Right atrium auricular region (tissue), 2 donors: Measurements from ENCODE around the gene DACT2. TPM values are rescaled to one million over a fixed set of nuclear protein-coding genes. Genes with fewer than 3 reads are reported as not detected.
"Not testable (repeated sequence)": the region's sequence is repeated elsewhere in the genome, so short reads cannot be mapped to it uniquely, and the experiment has no call there.

Experiments
- DNase-seq: peaks from one replicate; pipeline ENCODE4 v3.0.0-alpha.2; 2019; ENCODE audit warnings: low spot score
- H3K27ac ChIP-seq, 2 donors: fragments of 200-600 bp; sonication (generic); 1 replicate in 1 of 2; 2 replicates in 1 of 2; pipeline ENCODE4 v1.5.1; 2016 to 2019
- H3K27me3 ChIP-seq, 2 donors: fragments of 200-600 bp; sonication (generic); one replicate each; pipeline versions ENCODE4 v1.5.1 to v1.6.0; 2017 to 2019
- H3K36me3 ChIP-seq: fragments of 200-600 bp; sonication (generic); one replicate; pipeline ENCODE4 v1.5.1; 2016
- H3K4me1 ChIP-seq, 2 donors: fragments of 200-600 bp; sonication (generic); one replicate each; pipeline versions ENCODE4 v1.5.1 to v1.6.0; 2017 to 2019
- H3K4me3 ChIP-seq, 2 donors: fragments of 200-600 bp; sonication (generic); 1 replicate in 1 of 2; 2 replicates in 1 of 2; pipeline ENCODE4 v1.5.1; 2017 to 2019; ENCODE audit warnings: mild to moderate bottlenecking in 1 of 2, moderate library complexity in 1 of 2
- H3K9me3 ChIP-seq, 2 donors: fragments of 200-600 bp; sonication (generic); one replicate each; pipeline ENCODE4 v1.5.1; 2019
- total RNA-seq, 2 donors: library from RNA; depleted of rRNA; stranded (reverse); fragments of >200 nt; gene quantifications; one replicate each; pipeline ENCODE4 v1.1.0, GENCODE V29; 2016
- TF ChIP-seq, protein P1 (sequence below), 2 donors: fragments of 200-600 bp; sonication (generic); IDR thresholded peaks; one replicate each; pipeline ENCODE4 v1.5.1; 2019; ENCODE audit warnings: antibody characterized with exemption in 2 of 2

DACT2 gene
- total RNA-seq, 2 donors from 2014 or later, result 1.5 to 2.0 TPM

DNA sequence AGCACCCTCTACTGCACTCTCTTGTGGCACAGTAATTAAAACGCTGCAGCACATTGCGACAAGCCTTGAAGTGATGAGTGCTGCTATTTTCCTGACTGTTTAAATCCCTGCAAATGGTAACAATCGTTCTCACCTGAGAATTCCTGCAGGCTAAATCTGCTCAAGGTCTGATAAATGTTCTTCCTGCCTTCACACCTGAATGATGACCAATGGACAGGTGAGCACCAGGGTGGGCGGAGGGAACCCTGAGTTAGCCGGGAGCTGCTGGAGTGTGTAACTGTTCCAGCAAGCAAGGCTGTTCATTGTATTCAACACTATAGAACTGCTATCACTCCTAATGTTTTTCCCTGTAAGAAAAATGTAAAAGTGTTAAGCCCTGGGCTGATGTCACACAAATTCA, 4.0 kb downstream of the DACT2 start:
- H3K27me3 ChIP-seq, result no peaks in the 10 kb centered on the region
- H3K4me3 ChIP-seq, result no peak overlapping the region
- no peaks in the 10 kb centered on the region for H3K4me1 ChIP-seq
- no peaks in the 10 kb centered on the region for H3K36me3 ChIP-seq
- H3K9me3 ChIP-seq, result no peaks in the 10 kb centered on the region
- H3K27ac ChIP-seq, result peak overlapping the region in 1 of 2 donors; percentile 24
- TF ChIP-seq, protein P1, sequence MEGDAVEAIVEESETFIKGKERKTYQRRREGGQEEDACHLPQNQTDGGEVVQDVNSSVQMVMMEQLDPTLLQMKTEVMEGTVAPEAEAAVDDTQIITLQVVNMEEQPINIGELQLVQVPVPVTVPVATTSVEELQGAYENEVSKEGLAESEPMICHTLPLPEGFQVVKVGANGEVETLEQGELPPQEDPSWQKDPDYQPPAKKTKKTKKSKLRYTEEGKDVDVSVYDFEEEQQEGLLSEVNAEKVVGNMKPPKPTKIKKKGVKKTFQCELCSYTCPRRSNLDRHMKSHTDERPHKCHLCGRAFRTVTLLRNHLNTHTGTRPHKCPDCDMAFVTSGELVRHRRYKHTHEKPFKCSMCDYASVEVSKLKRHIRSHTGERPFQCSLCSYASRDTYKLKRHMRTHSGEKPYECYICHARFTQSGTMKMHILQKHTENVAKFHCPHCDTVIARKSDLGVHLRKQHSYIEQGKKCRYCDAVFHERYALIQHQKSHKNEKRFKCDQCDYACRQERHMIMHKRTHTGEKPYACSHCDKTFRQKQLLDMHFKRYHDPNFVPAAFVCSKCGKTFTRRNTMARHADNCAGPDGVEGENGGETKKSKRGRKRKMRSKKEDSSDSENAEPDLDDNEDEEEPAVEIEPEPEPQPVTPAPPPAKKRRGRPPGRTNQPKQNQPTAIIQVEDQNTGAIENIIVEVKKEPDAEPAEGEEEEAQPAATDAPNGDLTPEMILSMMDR (IDR thresholded peaks at IDR 0.05), result no peak
- DNase-seq, result no peak

DNA sequence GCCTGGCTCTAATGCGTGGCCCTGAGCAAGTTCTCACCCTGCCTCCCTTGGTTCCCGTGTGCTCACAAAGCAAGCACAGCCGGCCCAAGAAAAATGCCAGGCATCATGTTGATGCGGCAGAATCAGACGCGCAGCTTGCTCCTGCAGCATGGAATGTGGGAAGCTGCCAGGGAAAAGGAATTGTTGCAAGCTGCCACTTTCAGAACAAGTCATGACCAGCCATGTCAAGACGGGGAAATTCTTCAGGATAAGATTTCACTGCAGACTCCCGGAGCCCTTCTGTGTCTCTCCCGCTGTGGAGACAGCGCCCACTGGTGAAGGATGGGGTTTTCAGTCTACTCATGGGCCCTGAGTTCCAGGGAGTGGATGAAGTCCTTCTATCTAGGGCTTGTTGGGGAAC, 4.6 kb downstream of the DACT2 start:
- H3K27ac ChIP-seq, result peak overlapping the region in 1 of 2 donors; percentile 24
- H3K9me3 ChIP-seq, result no peaks in the 10 kb centered on the region
- TF ChIP-seq, protein P1 (IDR thresholded peaks at IDR 0.05), result peak in 1 of 2 donors; percentile 50
- H3K27me3 ChIP-seq, result no peaks in the 10 kb centered on the region
- H3K36me3 ChIP-seq, result no peaks in the 10 kb centered on the region
- no peak for DNase-seq
- no peak overlapping the region for H3K4me3 ChIP-seq
- H3K4me1 ChIP-seq, result no peaks in the 10 kb centered on the region

DNA sequence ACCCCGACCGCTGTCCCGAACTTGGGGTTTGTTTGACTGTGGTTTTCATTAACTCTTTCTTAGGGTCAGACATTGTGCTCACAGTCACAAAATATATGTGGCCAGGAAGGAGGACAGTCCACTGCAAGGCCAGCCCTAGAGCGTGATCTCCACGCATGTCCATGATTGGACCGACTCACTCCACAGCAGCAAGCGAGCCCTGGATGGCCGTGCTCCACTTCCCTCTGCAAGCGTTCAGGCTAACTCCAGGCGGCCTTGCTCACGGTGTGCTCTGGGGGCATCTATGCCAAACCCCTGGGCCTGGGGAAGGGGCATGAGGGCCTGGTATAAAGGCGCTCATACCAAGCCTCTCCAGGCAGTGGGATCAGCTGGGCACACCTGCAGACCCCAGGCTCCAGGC, 5.6 kb downstream of the DACT2 start:
- Histone ChIP-seq H3K27me3 (no peaks in the 10 kb centered on the region), H3K9me3 (no peaks in the 10 kb centered on the region), H3K4me1 (no peaks in the 10 kb centered on the region), H3K4me3 (no peak overlapping the region), H3K27ac (peak overlapping the region in 1 of 2 donors; percentile 24), H3K36me3 (no peaks in the 10 kb centered on the region)
- TF ChIP-seq, protein P1 (IDR thresholded peaks at IDR 0.05), result no peak
- no peak for DNase-seq

- TF ChIP-seq, protein P1 (IDR thresholded peaks at IDR 0.05), result no peak
- no peak overlapping the region for H3K27ac ChIP-seq
- H3K4me3 ChIP-seq, result no peak overlapping the region
- H3K4me1 ChIP-seq, result no peaks in the 10 kb centered on the region
- H3K27me3 ChIP-seq, result no peaks in the 10 kb centered on the region
- no peak for DNase-seq
- no peaks in the 10 kb centered on the region for H3K36me3 ChIP-seq
- no peaks in the 10 kb centered on the region for H3K9me3 ChIP-seq
These were observed 6.1 kb downstream of the DACT2 start for GRCh38 chr6:168313431-168314011.

- not testable (repeated sequence) for H3K27me3 ChIP-seq, DNase-seq, H3K27ac ChIP-seq, H3K4me3 ChIP-seq, H3K36me3 ChIP-seq, H3K4me1 ChIP-seq, H3K9me3 ChIP-seq
These were observed 7.5 kb downstream of the DACT2 start for GRCh38 chr6:168312125-168312507.

- TF ChIP-seq, protein P1 (IDR thresholded peaks at IDR 0.05), result no peak
- no peak overlapping the region for H3K4me3 ChIP-seq
- H3K27me3 ChIP-seq, result no peaks in the 10 kb centered on the region
- no peaks in the 10 kb centered on the region for H3K36me3 ChIP-seq
- no peak overlapping the region for H3K27ac ChIP-seq
- no peak for DNase-seq
- no peaks in the 10 kb centered on the region for H3K9me3 ChIP-seq
- no peaks in the 10 kb centered on the region for H3K4me1 ChIP-seq
These were observed 8.0 kb downstream of the DACT2 start for GRCh38 chr6:168311410-168312124.
